Spleen (tissue), 7 donors: Measurements from ENCODE around the gene DOCK10.

Experiments
- CTCF ChIP-seq, 11 experiments: fragments of 200-600 bp in 7 of 11; fragments of 450-650 bp in 4 of 11; sonication (generic) in 4 of 11; IDR thresholded peaks in 8 of 11; conservative IDR thresholded peaks in 3 of 11; 1 replicate in 7 of 11; 2 replicates in 4 of 11; pipeline versions ENCODE4 v1.4.0 to v1.8.0; 2016 to 2021; ENCODE audit warnings: antibody characterized with exemption in 11 of 11, inconsistent platforms in 4 of 11, mild to moderate bottlenecking in 1 of 11
- POLR2A ChIP-seq, 3 donors: fragments of 450-650 bp; IDR thresholded peaks; one replicate each; pipeline ENCODE4 v1.5.1; 2017; ENCODE audit warnings: antibody characterized with exemption in 3 of 3, mild to moderate bottlenecking in 1 of 3
- donor health status: DM: no; HTN: no; CAD: no; lungs with moderate emphysema.
- donor health status: DM: no; HTN: no; CAD: no.
- donor health status: DM: no; HTN: no; CAD: no.

- no peak for TF ChIP-seq CTCF (IDR thresholded peaks at IDR 0.05 in 8 of 11, conservative IDR thresholded peaks at IDR 0.05 in 3 of 11)
- no peak for TF ChIP-seq POLR2A (IDR thresholded peaks at IDR 0.05)
These were observed 58.3 kb downstream of the DOCK10 start for GRCh38 chr2:224983712-224984554.
